PC-3 (cell line): Measurements from ENCODE around the gene MYH7. TPM values are rescaled to one million over a fixed set of nuclear protein-coding genes. Genes with fewer than 3 reads are reported as not detected.

Experiments used
- ATAC-seq: fragments of 200-7000 bp; cut with Tn5 transposase; 2 replicates; pipeline ENCODE4 v1.9.1; 2020; ENCODE audit warnings: mild to moderate bottlenecking, moderate library complexity
- BruUV-seq: library from RNA; stranded (reverse); fragments of 400-500 nt; replicated peaks from 2 replicates; lab custom pipeline; 2021; lab: Mats Ljungman, UMichigan
- CTCF ChIA-PET: fragments of 300-600 bp; sonication (Branson Sonifier 250); formaldehyde crosslinking; loops from one replicate; lab custom pipeline; 2022; ENCODE audit warnings: antibody characterized with exemption; lab: Charles Lee
- POLR2A ChIA-PET: fragments of 300-600 bp; sonication (Branson Sonifier 250); formaldehyde crosslinking; loops from one replicate; lab custom pipeline; 2022; ENCODE audit warnings: antibody characterized with exemption; ENCODE audit not compliant: unreplicated experiment; lab: Charles Lee
- DNase-seq: peaks from one replicate; pipeline ENCODE4 v3.0.0-alpha.2; 2015
- H2AFZ ChIP-seq: fragments of 300-600 bp; sonication (generic); 2 replicates; pipeline ENCODE4 v1.6.0; 2016; ENCODE audit warnings: antibody characterized with exemption, low read length
- H3F3A ChIP-seq: fragments of 300-600 bp; sonication (generic); one replicate; pipeline ENCODE4 v1.6.0; 2017; ENCODE audit warnings: antibody characterized with exemption, low read length, control low read depth, mild to moderate bottlenecking; ENCODE audit not compliant: unreplicated experiment
- H3K27ac ChIP-seq: fragments of 300-600 bp; sonication (generic); 2 replicates; pipeline ENCODE4 v1.5.1; 2016; ENCODE audit warnings: mild to moderate bottlenecking, low read length
- H3K27me3 ChIP-seq: fragments of 300-600 bp; sonication (generic); 2 replicates; pipeline ENCODE4 v1.6.1; 2016; ENCODE audit warnings: low read length, mixed read lengths
- H3K36me3 ChIP-seq: fragments of 300-600 bp; sonication (generic); 2 replicates; pipeline ENCODE4 v1.6.1; 2016; ENCODE audit warnings: low read depth, mixed run types, low read length, mixed read lengths
- H3K4me1 ChIP-seq: fragments of 300-600 bp; sonication (generic); 2 replicates; pipeline ENCODE4 v1.5.1; 2016; ENCODE audit warnings: low read length; ENCODE audit not compliant: insufficient read depth
- H3K4me2 ChIP-seq: fragments of 300-600 bp; sonication (generic); 2 replicates; pipeline ENCODE4 v1.6.0; 2016; ENCODE audit warnings: low read length
- H3K4me3 ChIP-seq: fragments of 300-600 bp; sonication (generic); 2 replicates; pipeline ENCODE4 v1.5.1; 2016; ENCODE audit warnings: mild to moderate bottlenecking, low read length, mixed read lengths
- H3K79me2 ChIP-seq: fragments of 300-600 bp; sonication (generic); 2 replicates; pipeline ENCODE4 v1.6.1; 2017; ENCODE audit warnings: low read length, mixed read lengths
- H3K9ac ChIP-seq: fragments of 300-600 bp; sonication (generic); 2 replicates; pipeline ENCODE4 v1.6.0; 2016; ENCODE audit warnings: mild to moderate bottlenecking, low read length
- H3K9me2 ChIP-seq: fragments of 300-600 bp; sonication (generic); replicated peaks from 2 replicates; pipeline ENCODE4 v1.6.1; 2016; ENCODE audit warnings: mixed run types, low read length, mixed read lengths
- H3K9me3 ChIP-seq: fragments of 300-600 bp; sonication (generic); 2 replicates; pipeline ENCODE4 v1.6.1; 2016; ENCODE audit warnings: low read length, mixed read lengths
- H4K20me1 ChIP-seq: fragments of 300-600 bp; sonication (generic); 2 replicates; pipeline ENCODE4 v1.6.1; 2016; ENCODE audit warnings: low read length, mixed read lengths
- EZH2 ChIP-seq: fragments of 300-600 bp; sonication (generic); IDR thresholded peaks from one replicate; pipeline ENCODE4 v1.6.1; 2017; ENCODE audit warnings: antibody characterized with exemption, mild to moderate bottlenecking, low read length; ENCODE audit not compliant: unreplicated experiment
- EZH2phosphoT487 ChIP-seq: fragments of 300-600 bp; sonication (generic); IDR thresholded peaks from 2 replicates; pipeline ENCODE4 v1.6.1; 2018; ENCODE audit warnings: mild to moderate bottlenecking, antibody characterized with exemption, low read length, borderline replicate concordance
- intact Hi-C: fragments of 100-400 bp; cut with micrococcal nuclease; formaldehyde crosslinking; loops from 2 replicates; pipeline ENCODE4 v1.9.0; 2023
- total RNA-seq: library from RNA; depleted of rRNA; stranded (reverse); fragments of >200 nt; gene quantifications from 2 replicates; pipeline ENCODE4 v1.2.3, GENCODE V29; 2014
- TF ChIP-seq, protein P1 (sequence below): fragments of 300-600 bp; sonication (generic); conservative IDR thresholded peaks from 2 replicates; pipeline ENCODE4 v1.5.1; 2017; ENCODE audit warnings: antibody characterized with exemption, low read depth, mild to moderate bottlenecking, low read length

Gene MYH7
- total RNA-seq, 1 experiment from 2014 or later: not detected

DNA sequence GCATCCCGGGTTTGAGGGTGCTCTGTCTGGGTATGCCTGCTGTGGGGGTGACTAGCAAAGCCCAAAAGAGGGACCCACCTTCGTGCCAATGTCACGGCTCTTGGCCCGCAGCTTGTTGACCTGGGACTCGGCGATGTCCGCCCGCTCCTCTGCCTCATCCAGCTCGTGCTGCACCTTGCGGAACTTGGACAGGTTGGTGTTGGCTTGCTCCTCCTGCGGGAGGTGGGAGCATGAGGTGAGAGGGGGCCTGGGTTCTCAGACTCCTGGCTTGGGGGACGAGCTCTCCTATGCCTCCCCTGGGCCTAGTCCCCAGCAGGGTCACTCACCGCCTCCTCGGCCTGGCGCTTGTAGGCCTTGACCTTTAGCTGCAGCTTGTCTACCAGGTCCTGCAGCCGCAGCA is 21.8 kb downstream of the MYH7 start:
- no peaks in the 10 kb centered on the region for H3K9me2 ChIP-seq
- POLR2A ChIA-PET: no interaction called here
- no peak overlapping the region for H3K4me2 ChIP-seq
- ATAC-seq (no peak), DNase-seq (no peak)
- H3K36me3 ChIP-seq: no peaks in the 10 kb centered on the region
- H3F3A ChIP-seq: no peaks in the 10 kb centered on the region
- H3K9ac ChIP-seq: no peak overlapping the region
- H3K27me3 ChIP-seq: peaks cover 95% of the 10 kb centered on the region
- no TSS peak for BruUV-seq
- no peak overlapping the region for H2AFZ ChIP-seq
- no peak overlapping the region for H3K4me3 ChIP-seq
- intact Hi-C loops: no loop called here
- no peaks in the 10 kb centered on the region for H3K9me3 ChIP-seq
- H3K79me2 ChIP-seq: no peaks in the 10 kb centered on the region
- H3K27ac ChIP-seq: no peak overlapping the region
- TF ChIP-seq EZH2: no peak
- no peak for TF ChIP-seq EZH2phosphoT487
- no peaks in the 10 kb centered on the region for H4K20me1 ChIP-seq
- CTCF ChIA-PET: no interaction called here
- no peaks in the 10 kb centered on the region for H3K4me1 ChIP-seq

DNA sequence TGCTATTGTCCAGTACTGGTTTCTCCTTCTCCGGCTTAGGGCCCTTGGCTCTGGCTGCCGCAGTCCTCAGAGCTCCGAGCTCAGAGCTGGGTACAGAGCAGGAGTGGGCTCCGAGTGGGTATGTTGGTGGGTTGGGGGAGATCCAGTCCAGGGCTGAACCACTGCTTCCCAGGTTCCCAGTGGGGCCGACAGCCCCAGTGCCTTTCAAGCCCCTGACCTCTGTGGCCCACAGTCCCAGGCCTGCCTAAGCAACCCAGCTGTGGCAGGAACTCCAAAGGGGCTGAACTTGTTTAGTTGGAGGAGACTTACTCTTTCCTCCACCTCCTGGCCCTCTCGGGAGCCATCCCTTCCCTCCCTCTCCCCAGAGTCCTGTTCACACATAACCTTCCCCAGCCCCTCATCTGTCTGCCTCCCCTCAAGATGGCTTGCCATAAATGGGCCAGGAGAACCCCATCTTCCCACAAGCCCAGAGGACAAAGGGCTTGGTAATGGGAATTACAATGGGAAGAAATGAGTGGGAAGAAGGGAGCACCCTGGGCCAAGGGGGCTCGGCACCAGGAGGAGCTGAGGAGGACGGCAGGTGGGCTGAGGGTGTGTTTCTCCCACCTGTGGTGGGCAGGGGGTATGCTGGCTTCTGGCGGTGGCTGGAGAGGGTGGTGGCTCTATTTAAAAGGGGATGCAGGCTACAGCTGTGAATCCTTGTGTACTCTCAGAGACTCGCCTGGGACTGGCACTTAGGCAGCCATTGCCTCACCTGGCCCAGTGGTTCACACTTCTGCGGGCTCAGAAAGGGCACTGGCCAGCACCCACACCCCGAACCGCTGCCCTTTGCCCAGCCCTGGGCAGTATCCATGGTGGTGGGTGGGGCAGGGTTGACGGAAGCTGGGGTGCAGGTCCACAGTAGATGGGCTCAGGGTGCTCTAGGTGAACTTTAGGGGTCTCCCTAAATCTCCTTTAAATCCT is 23.6 kb downstream of the MYH7 start:
- no peak overlapping the region for H3K27ac ChIP-seq
- no peaks in the 10 kb centered on the region for H3K9me2 ChIP-seq
- H4K20me1 ChIP-seq: no peaks in the 10 kb centered on the region
- no peak overlapping the region for H3K4me2 ChIP-seq
- no peak overlapping the region for H3K9ac ChIP-seq
- H2AFZ ChIP-seq: no peak overlapping the region
- ATAC-seq (no peak), DNase-seq (no peak)
- CTCF ChIA-PET: no interaction called here
- peaks cover 96% of the 10 kb centered on the region for H3K27me3 ChIP-seq
- no peak for TF ChIP-seq EZH2phosphoT487
- TF ChIP-seq EZH2: no peak
- TF ChIP-seq, protein P1, sequence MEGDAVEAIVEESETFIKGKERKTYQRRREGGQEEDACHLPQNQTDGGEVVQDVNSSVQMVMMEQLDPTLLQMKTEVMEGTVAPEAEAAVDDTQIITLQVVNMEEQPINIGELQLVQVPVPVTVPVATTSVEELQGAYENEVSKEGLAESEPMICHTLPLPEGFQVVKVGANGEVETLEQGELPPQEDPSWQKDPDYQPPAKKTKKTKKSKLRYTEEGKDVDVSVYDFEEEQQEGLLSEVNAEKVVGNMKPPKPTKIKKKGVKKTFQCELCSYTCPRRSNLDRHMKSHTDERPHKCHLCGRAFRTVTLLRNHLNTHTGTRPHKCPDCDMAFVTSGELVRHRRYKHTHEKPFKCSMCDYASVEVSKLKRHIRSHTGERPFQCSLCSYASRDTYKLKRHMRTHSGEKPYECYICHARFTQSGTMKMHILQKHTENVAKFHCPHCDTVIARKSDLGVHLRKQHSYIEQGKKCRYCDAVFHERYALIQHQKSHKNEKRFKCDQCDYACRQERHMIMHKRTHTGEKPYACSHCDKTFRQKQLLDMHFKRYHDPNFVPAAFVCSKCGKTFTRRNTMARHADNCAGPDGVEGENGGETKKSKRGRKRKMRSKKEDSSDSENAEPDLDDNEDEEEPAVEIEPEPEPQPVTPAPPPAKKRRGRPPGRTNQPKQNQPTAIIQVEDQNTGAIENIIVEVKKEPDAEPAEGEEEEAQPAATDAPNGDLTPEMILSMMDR: no peak
- H3K9me3 ChIP-seq: no peaks in the 10 kb centered on the region
- BruUV-seq: no TSS peak
- H3K79me2 ChIP-seq: no peaks in the 10 kb centered on the region
- intact Hi-C loops: no loop called here
- POLR2A ChIA-PET: no interaction called here
- H3K4me3 ChIP-seq: no peak overlapping the region
- no peaks in the 10 kb centered on the region for H3K36me3 ChIP-seq
- no peaks in the 10 kb centered on the region for H3F3A ChIP-seq
- no peaks in the 10 kb centered on the region for H3K4me1 ChIP-seq

DNA sequence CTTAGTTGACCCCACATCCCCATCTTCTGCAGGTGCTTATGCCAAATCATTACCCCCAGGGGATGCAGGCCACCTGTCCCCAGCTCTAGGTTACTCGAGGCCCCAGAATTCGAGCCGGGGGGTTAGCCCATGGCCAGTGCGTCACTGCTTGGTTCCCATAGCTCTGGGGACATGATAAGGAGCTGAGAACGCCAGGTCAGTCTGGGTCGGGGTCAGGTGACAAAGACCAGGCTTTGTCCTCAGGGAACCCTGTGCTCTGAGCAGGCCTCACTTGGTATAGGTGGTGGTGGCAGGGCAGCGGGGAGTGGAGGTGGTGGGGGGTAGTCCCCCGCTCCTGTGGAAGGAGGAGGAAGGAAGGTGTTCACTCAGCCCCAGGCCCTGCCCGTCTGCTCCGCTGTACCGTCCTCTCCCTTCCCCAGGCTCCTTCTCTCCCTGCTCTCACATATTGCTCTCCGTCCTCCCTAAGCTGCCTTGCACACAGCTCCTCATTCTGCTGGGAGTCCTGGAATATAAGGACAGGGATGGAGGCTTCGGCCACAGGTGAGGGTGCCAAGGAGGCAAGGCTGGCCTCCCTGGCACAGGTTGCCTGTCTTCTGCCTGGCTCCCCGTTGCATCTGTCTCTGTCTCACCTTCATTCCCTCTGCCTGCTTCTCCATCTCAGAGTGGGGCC is 25.4 kb downstream of the MYH7 start:
- H3K27ac ChIP-seq: no peak overlapping the region
- no peak for ATAC-seq
- ChIA-PET POLR2A (no interaction called here), CTCF (no interaction called here)
- H3K27me3 ChIP-seq: peaks cover 84% of the 10 kb centered on the region
- intact Hi-C loops: no loop called here
- no peaks in the 10 kb centered on the region for H3K9me3 ChIP-seq
- H2AFZ ChIP-seq: no peak overlapping the region
- no peak for TF ChIP-seq EZH2
- TF ChIP-seq, protein P1: no peak
- no peak for TF ChIP-seq EZH2phosphoT487
- no peak overlapping the region for H3K9ac ChIP-seq
- no peak overlapping the region for H3K4me2 ChIP-seq
- no peaks in the 10 kb centered on the region for H3K4me1 ChIP-seq
- no peaks in the 10 kb centered on the region for H3F3A ChIP-seq
- no peaks in the 10 kb centered on the region for H3K9me2 ChIP-seq
- no peak overlapping the region for H3K4me3 ChIP-seq
- no peaks in the 10 kb centered on the region for H3K79me2 ChIP-seq
- DNase-seq: no peak
- H3K36me3 ChIP-seq: no peaks in the 10 kb centered on the region
- H4K20me1 ChIP-seq: no peaks in the 10 kb centered on the region
- BruUV-seq: no TSS peak
